OCI-M1 (cell line): Measurements from ENCODE around the gene OR13D1.
"Not testable (repeated sequence)": the region's sequence is repeated elsewhere in the genome, so short reads cannot be mapped to it uniquely, and the experiment has no call there.

Experiments
- DNase-seq: peaks from one replicate; lab custom pipeline; 2025; lab: John Stamatoyannopoulos, UW

The OR13D1 gene

GRCh38 chr9:104694218-104694617, at the start of gene OR13D1:
OR13D1 (plus strand) TSS chr9:104694518; CDS start chr9:104694518, 0 bp downstream.
- DNase-seq, result no peak

GRCh38 chr9:104658496-104659195, 35.7 kb upstream of the OR13D1 start:
- DNase-seq, result no peak

- DNase-seq, result no peak
These were observed 18.7 kb upstream of the OR13D1 start for GRCh38 chr9:104675611-104676010.

- DNase-seq, result peak; percentile 79
These were observed 11.7 kb upstream of the OR13D1 start for GRCh38 chr9:104682642-104683041.

GRCh38 chr9:104686081-104686480, 8.2 kb upstream of the OR13D1 start:
- peak; percentile 5 for DNase-seq

DNA sequence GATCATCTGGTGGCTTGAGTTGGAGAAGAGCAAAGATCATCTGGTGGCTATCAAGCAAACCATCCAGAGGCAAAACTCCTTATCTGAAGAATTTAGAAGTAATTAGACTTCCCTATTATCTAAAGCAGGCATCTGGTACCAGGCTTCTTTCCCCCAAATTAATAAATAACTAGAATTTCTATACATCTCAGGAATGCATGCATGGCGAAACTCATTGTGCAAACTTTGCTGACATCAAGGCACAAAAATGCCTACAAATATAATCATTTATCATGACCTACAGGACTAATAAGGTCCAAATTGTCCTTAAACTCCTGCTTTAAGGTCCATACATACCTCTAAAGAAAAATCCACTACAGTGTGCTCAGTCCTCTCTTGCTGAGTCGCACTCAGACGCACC, 6.0 kb downstream of the OR13D1 start:
- DNase-seq, result no peak

DNA sequence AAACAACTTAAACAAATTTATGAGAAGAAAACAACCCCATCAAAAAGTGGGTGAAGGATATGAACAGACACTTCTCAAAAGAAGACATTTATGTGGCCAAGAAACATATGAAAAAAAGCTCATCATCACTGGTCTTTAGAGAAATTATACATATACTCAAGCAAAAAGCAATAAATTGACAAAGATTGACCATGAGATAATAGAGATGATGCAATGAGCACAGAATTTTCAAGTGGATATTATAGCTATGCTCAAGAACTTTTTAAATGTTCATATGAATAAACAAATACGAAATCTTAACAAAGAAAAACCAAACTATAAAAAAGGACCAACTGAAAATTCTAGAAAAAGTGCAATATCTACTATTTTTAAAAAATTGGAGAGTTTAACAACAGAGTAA, 14.4 kb downstream of the OR13D1 start:
- DNase-seq, result not testable (repeated sequence)

- DNase-seq, result no peak
These were observed 17.3 kb downstream of the OR13D1 start for GRCh38 chr9:104711604-104712003.

GRCh38 chr9:104725014-104725413, 30.7 kb downstream of the OR13D1 start:
- DNase-seq, result no peak

DNA sequence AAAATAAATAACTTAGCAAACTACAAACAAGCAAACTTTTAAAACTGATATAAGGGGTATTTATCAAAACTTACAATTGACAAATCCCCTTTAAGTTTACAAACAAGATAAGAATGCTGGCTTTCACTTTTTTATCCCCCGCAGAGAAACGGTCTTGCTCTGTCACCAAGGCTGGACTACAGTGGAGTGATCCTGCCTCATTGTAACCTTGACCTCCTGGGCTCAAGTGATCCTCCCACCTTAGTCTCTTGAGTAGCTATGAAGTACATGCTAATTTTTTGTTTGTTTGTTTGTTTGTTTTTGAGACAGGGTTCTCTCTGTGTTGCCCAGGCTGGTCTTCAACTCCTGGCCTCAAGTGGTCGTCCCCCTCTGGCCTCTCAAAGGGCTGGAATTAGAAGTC, 44.1 kb downstream of the OR13D1 start:
- peak; percentile 15 for DNase-seq

DNA sequence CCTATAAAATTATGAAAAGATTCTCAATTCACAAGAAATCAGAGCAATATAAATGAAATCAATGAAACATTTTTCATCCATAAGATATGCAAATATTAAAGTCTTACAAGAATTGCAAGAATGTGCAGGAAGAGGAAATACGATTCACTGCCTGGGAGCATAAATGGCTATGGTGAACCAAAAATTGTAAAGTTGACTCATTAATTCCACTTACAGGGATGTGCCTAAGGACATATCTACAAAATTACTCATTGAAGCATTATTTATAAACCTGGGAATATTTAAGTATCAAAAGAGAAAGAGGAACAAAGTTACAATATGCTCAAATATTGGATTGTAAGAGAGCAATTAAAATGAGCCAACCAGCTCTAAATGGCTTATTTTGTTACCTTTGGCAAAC, 46.3 kb downstream of the OR13D1 start:
- DNase-seq, result no peak

GRCh38 chr9:104743376-104743985, 49.2 kb downstream of the OR13D1 start:
- peak; percentile 83 for DNase-seq
